AG04450 (cell line): Measurements from ENCODE around the gene MYO1D. TPM values are rescaled to one million over a fixed set of nuclear protein-coding genes. Genes with fewer than 3 reads are reported as not detected.

Source experiments
- CTCF ChIA-PET: fragments of 300-600, 350-600 bp; formaldehyde crosslinking; extraction: SDS; loops from one replicate; lab custom pipeline; 2022; ENCODE audit warnings: antibody characterized with exemption, inconsistent platforms; lab: Charles Lee
- POLR2A ChIA-PET: fragments of 350-600 bp; formaldehyde crosslinking; extraction: SDS; loops from one replicate; lab custom pipeline; 2021; ENCODE audit warnings: antibody characterized with exemption, inconsistent platforms; lab: Yijun Ruan, JAX
- DNase-seq: peaks from one replicate; pipeline ENCODE4 v3.0.0-alpha.2; 2011; ENCODE audit warnings: low read depth, low spot score
- H3K27ac ChIP-seq: one replicate; pipeline ENCODE4 v1.5.1; 2012; ENCODE audit warnings: low read depth, low read length, control low read depth
- H3K27me3 ChIP-seq: one replicate; pipeline ENCODE4 v1.6.0; 2012; ENCODE audit warnings: low read length; ENCODE audit not compliant: control insufficient read depth, insufficient read depth
- H3K4me3 ChIP-seq: 2 replicates; pipeline ENCODE4 v1.5.1; 2011; ENCODE audit warnings: mild to moderate bottlenecking, low read depth, low read length, control low read depth
- H3K9me3 ChIP-seq: 2 replicates; pipeline ENCODE4 v1.5.1; 2012; ENCODE audit warnings: low read length; ENCODE audit not compliant: control insufficient read depth, insufficient read depth
- CTCF ChIP-seq: IDR thresholded peaks from 2 replicates; pipeline ENCODE4 v1.5.1; 2011; ENCODE audit warnings: low read depth, low read length, control low read depth, inconsistent platforms
- polyA plus RNA-seq: library from polyadenylated mRNA; depleted of rRNA; stranded (reverse); fragments of >200 nt; gene quantifications from 2 replicates; pipeline ENCODE4 v1.2.3, GENCODE V29; 2011

MYO1D gene
- polyA plus RNA-seq, 1 experiment, result 1.1 TPM

DNA sequence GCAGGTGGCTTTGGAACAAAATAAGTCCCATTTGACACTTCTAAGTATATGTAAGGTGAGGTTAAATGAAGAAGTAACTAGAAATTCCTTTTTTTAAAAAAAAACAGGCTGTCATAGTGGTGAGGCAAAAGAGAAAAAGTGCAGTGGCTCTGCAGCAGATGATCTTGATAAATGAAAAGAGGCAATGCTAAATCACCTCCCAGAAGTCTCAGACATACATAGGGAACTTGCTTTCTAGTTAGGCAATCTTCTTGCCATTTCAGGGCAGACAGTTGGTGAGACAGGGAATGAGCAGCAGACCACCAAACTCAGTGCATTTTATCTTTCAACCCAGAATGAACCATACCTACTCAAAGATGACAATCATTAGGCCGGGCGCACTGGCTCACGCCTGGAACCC is 90.8 kb downstream of the MYO1D start:
- Histone ChIP-seq H3K4me3 (no peak overlapping the region), H3K27me3 (no peaks in the 10 kb centered on the region), H3K9me3 (no peaks in the 10 kb centered on the region), H3K27ac (no peak overlapping the region)
- no peak for DNase-seq
- TF ChIP-seq CTCF, result no peak
- CTCF ChIA-PET, result interaction anchor here (0.6 to 1.5 kb wide), 3 partner anchors 14 to 900 kb away, joined by 3 to 4 read pairs (median 4); no protein-coding TSS in a partner anchor
- POLR2A ChIA-PET, result no interaction called here

DNA sequence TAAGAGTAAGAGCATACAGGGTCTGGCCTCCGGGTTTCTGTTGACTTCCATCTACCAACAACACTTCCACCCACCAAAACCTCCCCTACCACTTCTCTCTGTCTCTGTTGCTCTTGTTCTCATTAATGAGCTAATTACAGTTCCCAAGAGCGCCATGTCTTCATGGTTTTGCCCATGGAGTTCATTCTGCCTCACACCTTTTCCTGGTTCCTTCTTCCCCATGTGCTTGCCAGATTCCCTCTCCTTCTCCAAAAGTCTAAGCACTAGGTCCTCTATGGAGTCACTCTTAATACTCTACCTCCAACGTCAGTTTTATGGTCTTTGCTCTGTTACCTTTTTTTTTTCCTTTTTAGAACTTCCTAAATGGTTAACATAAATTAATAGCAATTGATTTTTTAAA is 92.8 kb downstream of the MYO1D start:
- no peak for DNase-seq
- CTCF ChIA-PET, result interaction anchor here (1.0 to 4.9 kb wide), 19 partner anchors 11 to 967 kb away, joined by 3 to 109 read pairs (median 7); partner anchors contain the start of genes MYO1D and TMEM98

GRCh38 chr17:32783602-32784001 is 93.3 kb downstream of the MYO1D start:
- Histone ChIP-seq H3K27ac (no peak overlapping the region), H3K4me3 (no peak overlapping the region), H3K9me3 (no peaks in the 10 kb centered on the region), H3K27me3 (no peaks in the 10 kb centered on the region)
- ChIA-PET POLR2A (no interaction called here), CTCF (interaction anchor here (0.6 to 4.9 kb wide), 52 partner anchors 9 to 1971 kb away, joined by 3 to 109 read pairs (median 4); partner anchors contain the start of genes MYO1D and TMEM98)
- DNase-seq, result peak; percentile 27
- peak; percentile 70 for TF ChIP-seq CTCF

More for the DNA sequence above, 92.8 kb downstream of the MYO1D start:
- POLR2A ChIA-PET, result no interaction called here
- Histone ChIP-seq H3K27ac (no peak overlapping the region), H3K4me3 (no peak overlapping the region), H3K27me3 (no peaks in the 10 kb centered on the region), H3K9me3 (no peaks in the 10 kb centered on the region)
- TF ChIP-seq CTCF, result no peak

DNA sequence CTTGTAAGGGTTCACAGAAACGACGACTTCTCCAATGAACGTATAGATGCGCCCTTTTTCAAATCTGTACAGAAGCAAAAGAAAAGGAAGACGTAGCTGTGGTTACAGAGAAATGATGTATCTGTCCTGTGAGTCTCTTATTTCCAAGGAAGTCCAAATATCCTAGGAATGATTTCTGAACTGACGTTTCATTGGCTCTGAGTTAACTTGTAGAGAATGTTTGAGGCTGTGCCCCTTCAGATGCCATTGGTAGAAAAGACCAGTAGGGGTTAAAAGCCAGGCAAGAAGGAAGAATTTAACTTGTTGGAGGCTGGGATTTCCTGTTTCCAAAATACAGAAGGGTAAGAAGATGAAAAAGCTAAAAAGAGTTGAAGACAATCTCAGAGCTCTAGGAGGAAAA is 96.2 kb downstream of the MYO1D start:
- TF ChIP-seq CTCF, result no peak
- H3K27me3 ChIP-seq, result no peaks in the 10 kb centered on the region
- no peak overlapping the region for H3K4me3 ChIP-seq
- H3K9me3 ChIP-seq, result no peaks in the 10 kb centered on the region
- ChIA-PET POLR2A (no interaction called here), CTCF (interaction anchor here (1.1 to 4.9 kb wide), 3 partner anchors 23 to 130 kb away, joined by 3 to 109 read pairs (median 17); partner anchors contain the start of gene MYO1D)
- H3K27ac ChIP-seq, result no peak overlapping the region
- DNase-seq, result no peak

- no peak for TF ChIP-seq CTCF
- Histone ChIP-seq H3K4me3 (no peak overlapping the region), H3K9me3 (no peaks in the 10 kb centered on the region), H3K27ac (no peak overlapping the region), H3K27me3 (no peaks in the 10 kb centered on the region)
- no peak for DNase-seq
- POLR2A ChIA-PET, result no interaction called here
- CTCF ChIA-PET, result interaction anchor here (0.6 to 3.5 kb wide), 4 partner anchors 100 to 316 kb away, joined by 3 to 17 read pairs (median 8); partner anchors contain the start of gene MYO1D
These were observed 99.0 kb downstream of the MYO1D start for GRCh38 chr17:32777922-32778321.
